ENCODE results near the gene TRIM54. TPM values are rescaled to one million over a fixed set of nuclear protein-coding genes. Genes with fewer than 3 reads are reported as not detected.
A peak's percentile ranks its signal among the peaks of the same experiment; 100 is the strongest.

The TRIM54 gene
- total RNA-seq, 1 donor = not detected

GRCh38 chr2:27304488-27305240 is 22.4 kb downstream of the TRIM54 start:
- H3K4me1 ChIP-seq (ENCODE audit: insufficient read depth, low read length) = no peaks in the 10 kb centered on the region
- H2AFZ ChIP-seq (ENCODE audit: low read length) = no peak overlapping the region
- H3K9me3 ChIP-seq (ENCODE audit: low read depth, low read length) = no peaks in the 10 kb centered on the region
- no peaks in the 10 kb centered on the region for H3K79me2 ChIP-seq (ENCODE audit: insufficient read depth, low read length)
- no peak for TF ChIP-seq CTCF (IDR thresholded peaks at IDR 0.05; ENCODE audit: extremely low read depth, low read depth, low read length)
- H3K36me3 ChIP-seq (ENCODE audit: insufficient read depth, low read length) = peaks cover 6% of the 10 kb centered on the region
- peak; percentile 46 for DNase-seq (ENCODE audit: insufficient read length, low spot score, missing footprints)
- H3K4me2 ChIP-seq (ENCODE audit: insufficient read depth, low read length) = no peak overlapping the region
- peaks cover 44% of the 10 kb centered on the region for H3K27me3 ChIP-seq (ENCODE audit: insufficient read depth, low read length)
- peaks cover 14% of the 10 kb centered on the region for H4K20me1 ChIP-seq (ENCODE audit: insufficient read depth, low read length)
- no peak overlapping the region for H3K27ac ChIP-seq (ENCODE audit: low read depth, low read length)
- H3K4me3 ChIP-seq (ENCODE audit: insufficient read depth, low read length) = no peak overlapping the region

GRCh38 chr2:27305516-27305915 is 23.3 kb downstream of the TRIM54 start:
- peaks cover 9% of the 10 kb centered on the region for H3K36me3 ChIP-seq (ENCODE audit: insufficient read depth, low read length)
- peaks cover 16% of the 10 kb centered on the region for H4K20me1 ChIP-seq (ENCODE audit: insufficient read depth, low read length)
- H3K27me3 ChIP-seq (ENCODE audit: insufficient read depth, low read length) = peaks cover 44% of the 10 kb centered on the region
- H3K4me2 ChIP-seq (ENCODE audit: insufficient read depth, low read length) = no peak overlapping the region
- H3K27ac ChIP-seq (ENCODE audit: low read depth, low read length) = no peak overlapping the region
- no peaks in the 10 kb centered on the region for H3K9me3 ChIP-seq (ENCODE audit: low read depth, low read length)
- TF ChIP-seq CTCF (IDR thresholded peaks at IDR 0.05; ENCODE audit: extremely low read depth, low read depth, low read length) = no peak
- no peaks in the 10 kb centered on the region for H3K4me1 ChIP-seq (ENCODE audit: insufficient read depth, low read length)
- DNase-seq (ENCODE audit: insufficient read length, low spot score, missing footprints) = peak; percentile 79
- H2AFZ ChIP-seq (ENCODE audit: low read length) = no peak overlapping the region
- no peak overlapping the region for H3K4me3 ChIP-seq (ENCODE audit: insufficient read depth, low read length)
- H3K79me2 ChIP-seq (ENCODE audit: insufficient read depth, low read length) = no peaks in the 10 kb centered on the region

- Histone ChIP-seq H3K27ac (ENCODE audit: low read depth, low read length) (no peak overlapping the region), H3K27me3 (ENCODE audit: insufficient read depth, low read length) (peaks cover 44% of the 10 kb centered on the region), H3K4me1 (ENCODE audit: insufficient read depth, low read length) (no peaks in the 10 kb centered on the region), H2AFZ (ENCODE audit: low read length) (no peak overlapping the region), H4K20me1 (ENCODE audit: insufficient read depth, low read length) (peaks cover 16% of the 10 kb centered on the region), H3K4me3 (ENCODE audit: insufficient read depth, low read length) (no peak overlapping the region), H3K36me3 (ENCODE audit: insufficient read depth, low read length) (peaks cover 9% of the 10 kb centered on the region), H3K9me3 (ENCODE audit: low read depth, low read length) (no peaks in the 10 kb centered on the region), H3K79me2 (ENCODE audit: insufficient read depth, low read length) (no peaks in the 10 kb centered on the region), H3K4me2 (ENCODE audit: insufficient read depth, low read length) (no peak overlapping the region)
- no peak for TF ChIP-seq CTCF (IDR thresholded peaks at IDR 0.05; ENCODE audit: extremely low read depth, low read depth, low read length)
- peak; percentile 31 for DNase-seq (ENCODE audit: insufficient read length, low spot score, missing footprints)
Measured at GRCh38 chr2:27306136-27306535, 23.9 kb downstream of the TRIM54 start.

GRCh38 chr2:27306573-27307286 is 24.5 kb downstream of the TRIM54 start:
- no peak for TF ChIP-seq CTCF (IDR thresholded peaks at IDR 0.05; ENCODE audit: extremely low read depth, low read depth, low read length)
- peaks cover 12% of the 10 kb centered on the region for H3K36me3 ChIP-seq (ENCODE audit: insufficient read depth, low read length)
- H3K4me2 ChIP-seq (ENCODE audit: insufficient read depth, low read length) = no peak overlapping the region
- no peaks in the 10 kb centered on the region for H3K79me2 ChIP-seq (ENCODE audit: insufficient read depth, low read length)
- DNase-seq (ENCODE audit: insufficient read length, low spot score, missing footprints) = peak; percentile 90
- H4K20me1 ChIP-seq (ENCODE audit: insufficient read depth, low read length) = peaks cover 18% of the 10 kb centered on the region
- no peaks in the 10 kb centered on the region for H3K4me1 ChIP-seq (ENCODE audit: insufficient read depth, low read length)
- H3K27ac ChIP-seq (ENCODE audit: low read depth, low read length) = no peak overlapping the region
- no peaks in the 10 kb centered on the region for H3K9me3 ChIP-seq (ENCODE audit: low read depth, low read length)
- no peak overlapping the region for H3K4me3 ChIP-seq (ENCODE audit: insufficient read depth, low read length)
- H2AFZ ChIP-seq (ENCODE audit: low read length) = no peak overlapping the region
- peaks cover 44% of the 10 kb centered on the region for H3K27me3 ChIP-seq (ENCODE audit: insufficient read depth, low read length)
